ENCODE data around the gene FAM120B.

DNA sequence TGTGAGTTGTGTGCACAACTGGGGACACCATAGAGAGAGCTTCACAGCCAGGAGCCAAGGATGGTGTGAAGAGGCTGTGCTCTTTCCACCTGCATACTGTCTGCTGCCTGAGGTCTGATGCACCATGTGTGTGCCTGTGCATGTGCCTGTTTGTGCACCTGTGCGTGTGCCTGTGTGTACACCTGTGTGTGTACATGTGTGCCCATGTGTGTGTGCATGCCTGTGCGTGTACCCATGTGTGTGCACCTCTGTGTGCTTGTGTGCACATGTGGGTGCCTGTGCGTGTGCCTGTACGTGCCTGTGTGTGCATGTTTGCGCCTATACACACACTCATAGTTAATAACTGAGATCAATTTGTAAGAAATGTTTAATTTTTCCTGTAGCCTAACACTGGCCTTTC lies 51.3 kb downstream of the FAM120B start:
- TF ChIP-seq, protein P1, sequence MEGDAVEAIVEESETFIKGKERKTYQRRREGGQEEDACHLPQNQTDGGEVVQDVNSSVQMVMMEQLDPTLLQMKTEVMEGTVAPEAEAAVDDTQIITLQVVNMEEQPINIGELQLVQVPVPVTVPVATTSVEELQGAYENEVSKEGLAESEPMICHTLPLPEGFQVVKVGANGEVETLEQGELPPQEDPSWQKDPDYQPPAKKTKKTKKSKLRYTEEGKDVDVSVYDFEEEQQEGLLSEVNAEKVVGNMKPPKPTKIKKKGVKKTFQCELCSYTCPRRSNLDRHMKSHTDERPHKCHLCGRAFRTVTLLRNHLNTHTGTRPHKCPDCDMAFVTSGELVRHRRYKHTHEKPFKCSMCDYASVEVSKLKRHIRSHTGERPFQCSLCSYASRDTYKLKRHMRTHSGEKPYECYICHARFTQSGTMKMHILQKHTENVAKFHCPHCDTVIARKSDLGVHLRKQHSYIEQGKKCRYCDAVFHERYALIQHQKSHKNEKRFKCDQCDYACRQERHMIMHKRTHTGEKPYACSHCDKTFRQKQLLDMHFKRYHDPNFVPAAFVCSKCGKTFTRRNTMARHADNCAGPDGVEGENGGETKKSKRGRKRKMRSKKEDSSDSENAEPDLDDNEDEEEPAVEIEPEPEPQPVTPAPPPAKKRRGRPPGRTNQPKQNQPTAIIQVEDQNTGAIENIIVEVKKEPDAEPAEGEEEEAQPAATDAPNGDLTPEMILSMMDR (IDR thresholded peaks at IDR 0.05; ENCODE audit: low read depth, low read length), result no peak
- TF ChIP-seq EZH2phosphoT487 (IDR thresholded peaks at IDR 0.05; ENCODE audit: low read depth), result no peak
